Activated T-helper 1 cell treated with Interleukin-2 at 50 U/mL for 16 hours (primary cell): ENCODE results near the gene PPP2R2B.
"Not testable (repeated sequence)": the region's sequence is repeated elsewhere in the genome, so short reads cannot be mapped to it uniquely, and the experiment has no call there.

ENCODE experiments used
- DNase-seq: peaks from one replicate; pipeline ENCODE4 v3.0.0-alpha.2; 2020; ENCODE audit warnings: low read depth

PPP2R2B gene

DNA sequence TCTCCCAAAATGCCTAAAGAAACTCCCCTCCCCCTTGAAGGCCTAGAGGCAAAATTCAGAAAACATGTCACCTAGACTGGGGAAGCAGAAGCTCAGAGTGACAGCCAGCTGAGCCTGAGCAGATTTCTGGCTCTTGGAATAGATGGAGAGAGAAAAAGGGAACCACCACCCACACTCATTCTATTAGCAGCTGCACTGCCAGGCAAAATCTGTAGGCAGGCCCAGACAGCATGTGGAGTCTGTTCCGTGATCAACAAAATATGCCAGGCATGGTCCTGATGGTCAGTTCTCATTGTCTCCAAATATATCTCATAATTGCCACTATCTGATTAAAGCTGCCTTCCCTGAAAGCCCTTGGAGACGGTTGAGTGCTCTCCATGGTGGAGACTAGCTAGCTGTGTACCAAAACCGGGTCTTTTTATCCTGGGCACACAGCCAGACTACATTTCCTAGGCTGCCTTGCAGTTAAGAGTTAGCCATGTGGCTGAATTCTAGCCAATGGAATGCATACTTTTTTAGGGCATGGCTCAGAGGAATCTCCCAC lies 230.8 kb downstream of the PPP2R2B start:
- DNase-seq, result no peak

DNA sequence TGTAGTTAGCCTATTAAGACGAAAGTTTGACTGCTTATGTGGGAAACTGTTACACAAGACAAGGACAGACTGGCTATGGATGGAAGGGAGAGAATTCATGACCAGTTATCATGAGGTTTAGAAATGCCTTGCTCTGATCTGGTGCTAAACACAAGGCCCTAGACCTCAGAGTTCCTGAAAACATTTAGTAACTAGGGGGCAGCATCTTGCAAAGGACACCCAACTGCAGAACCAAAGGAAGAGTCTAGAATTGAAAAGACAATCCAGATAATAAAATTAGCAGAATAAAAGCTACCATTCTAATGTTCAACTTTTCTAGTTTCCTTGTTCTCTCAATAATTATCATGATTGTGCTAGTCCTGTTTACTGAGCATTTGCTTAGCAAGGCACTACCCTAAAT lies 232.1 kb downstream of the PPP2R2B start:
- no peak for DNase-seq

DNA sequence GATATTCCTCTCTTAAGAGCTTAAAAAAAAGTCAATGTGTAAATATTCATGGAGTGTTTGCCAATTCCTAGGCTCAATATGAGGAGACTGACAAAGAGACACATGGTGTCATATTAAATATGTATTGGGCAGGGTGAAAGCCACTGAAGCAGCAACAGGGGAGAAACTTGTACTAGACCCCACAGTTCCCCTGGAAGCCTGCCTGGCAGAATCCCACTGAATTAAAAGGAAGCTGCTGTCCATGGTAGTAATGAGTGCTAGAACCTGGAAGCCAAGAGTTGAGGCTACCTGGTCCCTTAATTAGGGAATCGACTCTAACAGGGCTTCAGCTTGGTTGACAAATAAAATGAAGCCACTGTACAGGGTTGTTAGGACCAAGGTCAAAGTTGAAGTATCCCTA lies 233.2 kb downstream of the PPP2R2B start:
- no peak for DNase-seq

DNA sequence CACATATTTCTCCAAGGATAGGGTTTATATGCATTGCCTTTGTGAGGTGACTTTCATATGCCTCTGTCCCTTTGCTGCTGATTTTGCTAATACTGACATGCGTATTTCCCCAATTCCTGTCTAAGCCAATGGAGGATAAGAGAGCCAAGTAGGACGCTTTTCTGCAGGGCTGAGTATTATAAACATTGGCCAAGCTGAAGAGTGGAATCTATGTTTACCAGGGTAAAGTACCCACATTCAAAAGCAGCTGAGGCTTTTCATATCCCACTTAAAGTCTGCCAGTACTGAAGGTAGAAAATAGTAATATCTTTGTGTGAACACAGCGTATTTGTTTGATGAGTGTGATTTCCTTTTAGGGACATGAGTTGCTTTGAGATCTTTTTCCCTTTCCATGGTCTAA lies 233.7 kb downstream of the PPP2R2B start:
- no peak for DNase-seq

DNA sequence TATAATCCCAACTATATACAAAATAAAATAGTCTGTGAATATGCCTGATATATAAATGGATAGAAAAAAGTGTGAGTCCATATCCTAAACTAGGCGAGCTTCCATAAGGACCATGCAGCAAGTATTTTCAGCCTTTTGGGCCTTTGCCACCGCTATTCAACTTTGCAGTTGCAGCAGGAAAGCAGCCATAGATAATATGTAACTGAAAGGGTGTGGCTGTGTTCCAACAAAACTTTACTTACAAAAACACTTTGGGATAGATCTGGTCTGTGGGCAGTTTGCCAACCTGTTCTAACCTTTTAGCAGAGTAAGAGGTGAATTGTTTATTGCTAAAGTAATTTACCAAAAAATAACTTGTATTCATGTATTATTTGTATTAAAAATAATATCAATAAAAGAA lies 234.8 kb downstream of the PPP2R2B start:
- no peak for DNase-seq

DNA sequence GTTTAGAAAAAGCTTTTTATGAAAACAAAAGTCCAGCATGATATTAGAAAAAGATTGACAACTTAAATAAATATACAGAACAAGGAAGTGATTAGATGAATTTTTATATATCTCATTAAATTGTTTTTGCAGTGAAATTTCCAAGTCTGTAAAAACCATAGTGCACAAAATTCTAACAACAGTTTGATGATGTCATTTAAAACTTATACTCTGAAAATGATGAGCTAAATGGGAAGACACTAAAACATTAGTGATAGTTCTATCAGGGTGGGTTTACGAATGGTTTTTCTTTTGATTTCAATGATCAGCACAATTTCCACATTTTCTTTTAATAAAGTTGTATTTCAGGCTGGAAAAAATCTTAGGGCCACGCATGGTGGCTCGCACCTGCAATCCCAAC lies 236.1 kb downstream of the PPP2R2B start:
- no peak for DNase-seq

DNA sequence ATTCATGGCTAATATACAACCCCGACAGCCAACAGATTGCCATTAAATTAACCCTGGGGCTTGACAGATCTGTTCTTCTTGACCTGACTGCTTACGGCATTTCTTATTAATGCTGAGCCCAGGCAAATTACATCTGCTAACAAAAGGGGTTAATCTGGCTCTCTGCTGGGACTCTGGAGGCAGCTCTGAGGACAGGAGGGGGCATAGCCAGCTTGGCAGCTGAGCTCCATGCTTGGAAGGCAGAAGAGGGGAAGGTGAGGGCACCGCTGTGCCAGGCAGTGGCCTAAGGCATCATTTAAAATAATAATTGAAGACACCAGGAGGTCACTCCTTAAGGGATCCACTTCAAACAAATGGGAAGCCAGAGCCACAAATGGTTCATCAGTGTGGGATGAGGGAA lies 236.6 kb downstream of the PPP2R2B start:
- DNase-seq, result no peak

DNA sequence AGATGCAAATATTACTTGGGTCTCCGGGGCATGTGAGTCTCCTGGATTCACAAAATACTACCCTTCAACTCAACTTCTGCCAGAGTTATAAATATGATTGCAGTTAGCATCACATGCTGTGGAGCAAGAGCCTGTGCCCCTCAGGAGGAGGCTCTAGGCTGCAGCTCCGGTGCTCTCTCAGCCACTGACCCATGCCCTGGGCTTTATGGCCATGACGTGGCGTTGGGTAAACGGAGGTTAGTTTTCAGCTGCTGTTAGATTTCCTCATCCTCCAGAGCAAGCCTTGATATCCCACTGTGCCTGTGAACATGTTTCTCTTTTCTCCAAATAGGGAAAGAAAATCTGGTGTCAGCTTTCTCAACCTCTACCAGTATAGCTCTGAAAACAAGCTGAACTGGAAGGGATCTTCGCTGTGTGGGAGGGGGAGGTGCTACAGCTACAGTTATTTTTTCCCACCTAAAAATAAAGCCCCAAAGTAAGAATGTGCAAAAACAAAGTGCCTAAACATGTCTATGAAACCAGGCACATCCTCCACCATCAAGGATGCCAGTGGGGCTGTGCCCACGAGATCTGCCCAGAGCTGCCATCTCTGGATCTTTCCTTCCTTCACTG lies 238.2 kb downstream of the PPP2R2B start:
- no peak for DNase-seq

DNA sequence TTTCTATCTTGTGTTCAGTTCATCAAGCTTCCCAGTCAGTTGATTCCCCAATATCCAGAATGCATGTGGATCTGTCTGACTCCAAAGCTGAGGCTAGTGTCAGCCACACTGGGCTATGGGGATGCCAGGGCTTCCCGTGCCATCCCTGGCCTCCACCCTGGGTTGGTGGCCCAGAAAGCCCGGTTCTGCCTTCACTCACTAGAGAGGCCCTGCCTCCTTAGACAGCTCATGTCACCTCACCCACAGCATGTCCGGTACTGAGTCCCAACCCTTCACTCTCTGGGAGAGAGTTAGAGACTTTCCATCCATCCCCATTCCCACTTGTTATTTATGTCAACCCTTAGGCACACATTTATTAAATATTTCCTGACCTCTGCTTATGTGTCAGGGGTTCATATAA lies 243.1 kb downstream of the PPP2R2B start:
- no peak for DNase-seq

DNA sequence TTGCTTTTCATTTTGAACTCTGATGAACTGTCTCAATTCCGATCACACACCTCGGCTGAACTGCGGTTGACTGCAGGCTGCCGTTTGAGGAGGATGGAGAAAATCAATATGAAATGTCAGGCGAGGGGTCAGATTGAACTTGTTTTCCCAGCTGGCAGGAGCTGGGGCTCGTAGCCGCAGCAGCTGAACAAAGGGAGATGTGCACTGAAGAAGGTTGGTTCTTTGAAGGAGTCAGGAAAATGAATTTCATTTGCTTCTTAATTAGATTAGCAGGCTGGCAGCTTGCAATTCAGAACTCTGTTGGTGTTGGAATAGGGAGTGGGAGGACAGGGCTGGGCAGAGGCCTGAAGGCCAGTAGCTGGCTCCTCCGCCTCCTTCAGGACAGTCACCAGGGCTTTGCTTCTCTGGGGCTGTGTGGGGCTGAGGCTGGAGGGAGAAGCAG lies 245.2 kb downstream of the PPP2R2B start:
- no peak for DNase-seq

DNA sequence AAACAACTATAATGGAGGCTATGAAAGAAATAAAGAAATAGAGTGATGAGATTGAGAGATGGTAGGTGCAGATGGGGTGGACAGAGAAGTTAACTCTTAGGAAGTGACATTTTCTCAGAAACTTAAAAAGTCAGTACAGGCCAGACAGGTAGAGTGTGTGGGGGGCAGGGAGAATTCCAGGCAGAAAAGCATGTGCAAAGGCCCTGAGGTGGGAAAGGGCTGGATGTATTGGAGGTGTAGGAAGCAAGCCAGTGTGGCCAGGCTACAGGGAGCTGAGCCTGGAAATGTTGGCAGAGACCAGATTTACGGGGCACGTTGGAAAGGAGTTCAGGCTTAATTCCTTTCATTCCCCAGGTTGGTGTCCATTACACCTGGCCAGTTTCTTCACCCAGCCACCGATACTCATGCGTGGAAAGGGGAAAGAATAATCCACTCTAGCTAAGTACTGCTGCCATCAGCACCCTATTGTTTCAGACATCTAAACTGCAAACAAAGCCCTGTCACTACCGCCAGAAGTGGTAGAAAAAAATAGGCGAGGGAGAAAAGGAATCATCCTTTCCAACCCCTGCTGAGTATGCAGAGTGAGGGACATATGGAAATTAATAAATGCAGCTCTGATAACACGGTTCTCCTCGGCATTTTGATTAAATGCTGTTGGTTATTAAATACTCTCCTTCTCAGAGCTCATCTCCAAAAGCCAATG lies 245.8 kb downstream of the PPP2R2B start:
- DNase-seq, result no peak

DNA sequence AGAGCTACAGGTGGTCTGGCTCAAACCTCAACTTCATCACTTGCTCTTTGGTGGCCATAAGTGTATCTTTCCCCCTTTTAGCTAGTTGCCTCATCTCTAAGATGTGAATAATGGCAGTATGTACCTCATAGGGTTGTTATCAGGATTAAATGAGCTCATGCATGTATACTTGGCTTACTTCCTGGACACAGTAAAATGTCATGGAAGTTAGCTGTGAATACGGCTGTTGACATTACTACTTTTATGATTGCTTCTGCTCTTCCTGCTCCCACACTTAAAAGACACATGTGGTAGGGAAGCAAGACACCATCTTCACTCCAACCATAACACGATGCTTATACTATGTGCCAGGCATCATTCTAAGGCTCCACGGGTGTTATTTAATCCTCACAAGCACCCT lies 248.1 kb downstream of the PPP2R2B start:
- DNase-seq, result no peak

DNA sequence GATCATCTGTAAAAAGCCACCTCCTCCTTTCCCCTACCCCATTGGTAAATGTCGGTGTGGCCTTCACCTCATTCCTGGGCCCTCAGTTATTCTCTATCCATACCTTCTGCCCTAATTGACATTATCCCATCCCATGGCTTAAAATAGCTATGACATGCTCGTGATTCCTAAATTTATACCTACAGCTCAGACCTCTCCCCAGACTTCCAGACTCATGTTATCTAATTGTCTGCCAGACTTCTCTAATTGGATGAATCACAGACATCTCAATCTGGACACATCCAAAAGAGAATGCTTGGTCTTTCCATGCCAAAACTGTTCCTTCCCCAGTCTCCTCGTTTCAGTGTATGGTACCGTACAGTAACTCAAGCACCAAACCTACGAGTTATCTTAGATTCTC lies 249.6 kb downstream of the PPP2R2B start:
- DNase-seq, result no peak

DNA sequence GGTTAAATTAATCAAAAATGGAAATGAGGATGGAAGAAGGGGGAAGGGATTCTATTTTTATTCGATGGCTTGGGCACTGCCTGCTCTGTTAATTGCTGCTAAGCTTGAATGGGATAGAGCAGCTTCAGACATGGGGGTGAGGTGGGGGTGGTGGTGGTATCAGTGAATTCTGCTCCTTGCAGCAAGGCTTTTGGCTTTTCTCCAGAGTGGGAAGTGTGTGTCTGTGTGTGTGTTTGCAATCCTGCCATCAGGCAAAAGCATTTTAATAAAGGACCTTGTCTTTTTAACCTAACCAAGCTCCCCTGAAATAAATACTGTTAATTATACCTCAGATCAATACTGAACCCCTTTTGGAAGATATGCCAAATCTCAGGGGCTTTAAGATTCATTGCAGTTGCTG lies 251.6 kb downstream of the PPP2R2B start:
- DNase-seq, result no peak

DNA sequence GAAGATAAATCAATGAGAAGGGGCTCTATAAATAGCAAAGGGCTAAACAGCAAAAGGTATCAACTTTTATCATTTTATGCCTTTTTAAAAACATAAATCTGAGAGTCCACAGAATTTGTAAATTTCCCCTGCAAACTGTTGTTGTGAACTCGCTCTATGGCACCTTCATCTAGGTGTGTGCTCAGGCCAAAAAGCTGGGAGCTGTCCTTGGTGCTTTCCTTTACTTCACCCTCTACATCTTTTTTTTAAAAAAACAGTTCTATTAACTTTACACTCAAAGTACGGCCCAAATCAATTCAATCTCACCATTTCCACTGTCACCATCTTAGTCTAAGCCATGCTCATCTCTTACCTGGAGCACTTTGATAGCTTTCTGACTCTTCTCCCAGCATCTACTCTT lies 254.4 kb downstream of the PPP2R2B start:
- DNase-seq, result no peak

DNA sequence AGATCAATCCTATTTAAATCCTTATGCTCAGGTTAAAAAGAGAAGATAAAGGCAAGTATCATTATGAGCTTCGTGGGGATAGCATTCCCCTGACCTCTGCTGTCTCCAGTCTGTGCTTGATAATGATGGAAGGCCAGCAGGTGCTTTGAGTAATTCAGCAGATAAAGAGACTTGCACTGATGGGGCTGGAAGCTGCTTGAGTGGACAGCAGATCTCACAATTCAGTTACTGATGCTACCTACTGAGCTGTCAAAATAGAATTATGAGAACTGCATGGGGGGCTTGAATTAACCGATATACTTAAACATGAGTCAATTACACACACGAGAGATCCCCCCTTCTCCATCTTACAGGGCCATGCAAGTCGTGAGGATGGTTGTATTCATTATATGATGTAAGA lies 254.9 kb downstream of the PPP2R2B start:
- DNase-seq, result no peak

DNA sequence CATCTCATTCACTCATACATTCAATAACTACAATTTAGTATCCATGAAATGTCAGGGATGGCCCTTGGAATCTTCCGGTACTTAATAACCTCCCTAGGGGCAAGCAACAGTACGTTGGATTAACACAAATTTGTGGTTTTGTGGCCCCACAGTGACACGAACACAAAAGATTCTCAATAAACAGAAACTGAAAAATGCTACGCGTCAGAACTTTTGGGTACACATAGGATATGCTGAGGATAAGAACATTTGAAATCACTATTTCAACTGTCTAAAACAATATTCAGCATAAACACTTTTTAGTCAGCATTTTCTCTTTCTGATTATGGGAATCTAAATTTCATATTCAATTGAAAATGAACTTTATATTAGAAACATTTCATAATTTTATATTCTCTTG lies 255.5 kb downstream of the PPP2R2B start:
- DNase-seq, result no peak

DNA sequence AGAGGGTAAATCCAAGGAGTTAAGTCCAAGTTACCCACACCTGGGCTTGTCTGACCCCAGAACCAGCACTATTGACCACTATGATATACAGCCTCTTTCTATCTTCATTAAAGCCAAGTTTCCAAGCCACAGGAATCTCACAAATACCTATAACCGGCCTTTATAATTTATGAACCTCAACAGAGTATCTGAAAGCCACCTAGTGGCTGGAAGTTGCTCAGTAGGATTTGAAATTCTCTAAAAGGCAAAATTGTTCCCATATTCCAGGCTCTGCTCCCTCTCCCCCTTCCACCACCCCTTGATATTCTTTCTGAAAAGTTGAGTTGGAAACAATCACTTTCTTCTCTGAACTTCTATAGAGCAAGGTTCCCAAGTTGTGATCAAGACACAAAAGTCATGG lies 256.2 kb downstream of the PPP2R2B start:
- no peak for DNase-seq

DNA sequence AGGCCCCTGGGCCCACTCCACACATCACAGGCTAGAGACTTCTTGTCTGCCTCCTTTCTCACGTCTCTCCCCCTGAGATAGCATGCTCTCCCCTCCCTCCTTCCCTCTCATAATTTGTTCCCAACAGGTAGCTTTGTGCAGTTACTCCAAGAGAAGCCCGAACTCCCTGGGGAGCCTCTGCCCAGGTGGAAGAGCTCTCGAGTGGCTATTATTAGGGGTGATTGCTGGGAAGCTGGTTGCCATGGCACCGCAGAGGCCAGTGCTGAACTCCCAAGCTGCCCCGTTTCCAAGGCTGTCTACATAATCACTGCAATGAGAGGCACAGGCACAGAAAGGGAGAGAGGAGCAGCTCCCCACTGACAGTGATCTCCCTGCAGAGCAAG lies 257.9 kb downstream of the PPP2R2B start:
- no peak for DNase-seq

DNA sequence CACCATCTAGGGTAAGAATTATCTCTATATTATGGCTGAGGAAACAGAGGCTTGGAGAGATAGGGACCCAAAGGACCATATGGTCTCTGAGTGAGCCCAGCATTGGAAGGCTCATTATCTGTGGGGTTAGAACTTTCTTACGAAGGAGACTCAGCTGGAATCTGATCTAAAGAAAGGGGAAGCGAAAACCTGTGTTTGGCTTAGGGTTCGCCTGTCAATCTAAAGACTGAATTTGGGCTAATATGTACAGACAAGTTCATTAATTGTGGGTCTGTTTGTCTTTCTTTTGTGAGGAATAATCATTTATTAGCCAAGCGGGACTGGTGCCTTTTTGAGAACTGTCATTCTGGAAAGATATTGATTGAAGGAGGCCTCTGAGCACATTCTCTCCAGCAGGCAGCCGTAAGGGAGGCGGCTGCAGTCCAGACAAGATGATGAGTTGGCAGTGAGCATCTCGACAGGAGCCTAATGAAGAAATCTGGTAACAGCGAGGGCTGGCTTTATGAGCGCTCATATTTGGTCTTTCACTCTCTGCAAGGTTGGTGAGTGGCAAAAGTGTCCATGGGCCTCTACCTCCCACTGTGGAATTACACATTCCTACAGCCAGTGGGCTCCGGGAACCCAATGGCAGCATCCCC lies 258.4 kb downstream of the PPP2R2B start:
- DNase-seq, result no peak

DNA sequence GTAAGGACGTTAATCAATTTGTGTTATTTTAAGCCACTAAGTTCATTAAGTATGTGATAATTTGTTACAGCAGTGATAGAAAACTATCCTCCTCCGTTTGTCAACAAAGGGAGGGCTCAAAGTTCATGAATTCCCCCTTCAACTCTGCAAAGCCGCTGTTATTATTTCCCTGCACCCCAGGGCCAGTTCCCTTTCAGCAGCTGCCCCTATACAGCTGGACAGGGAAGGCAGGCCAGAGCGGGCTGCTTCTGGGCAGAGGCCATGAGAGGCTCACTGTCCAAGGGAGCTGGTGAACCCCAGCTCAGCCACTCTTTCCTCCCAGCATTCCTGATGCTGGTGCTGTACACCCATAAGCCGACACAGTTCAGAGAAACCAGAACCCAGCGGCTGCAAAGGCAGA lies 260.1 kb downstream of the PPP2R2B start:
- DNase-seq, result no peak

DNA sequence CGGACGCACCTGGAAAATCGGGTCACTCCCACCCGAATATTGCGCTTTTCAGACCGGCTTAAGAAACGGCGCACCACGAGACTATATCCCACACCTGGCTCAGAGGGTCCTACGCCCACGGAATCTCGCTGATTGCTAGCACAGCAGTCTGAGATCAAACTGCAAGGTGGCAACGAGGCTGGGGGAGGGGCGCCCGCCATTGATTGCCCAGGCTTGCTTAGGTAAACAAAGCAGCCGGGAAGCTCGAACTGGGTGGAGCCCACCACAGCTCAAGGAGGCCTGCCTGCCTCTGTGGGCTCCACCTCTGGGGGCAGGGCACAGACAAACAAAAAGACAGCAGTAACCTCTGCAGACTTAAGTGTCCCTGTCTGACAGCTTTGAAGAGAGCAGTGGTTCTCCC lies 268.8 kb downstream of the PPP2R2B start:
- DNase-seq, result not testable (repeated sequence)

DNA sequence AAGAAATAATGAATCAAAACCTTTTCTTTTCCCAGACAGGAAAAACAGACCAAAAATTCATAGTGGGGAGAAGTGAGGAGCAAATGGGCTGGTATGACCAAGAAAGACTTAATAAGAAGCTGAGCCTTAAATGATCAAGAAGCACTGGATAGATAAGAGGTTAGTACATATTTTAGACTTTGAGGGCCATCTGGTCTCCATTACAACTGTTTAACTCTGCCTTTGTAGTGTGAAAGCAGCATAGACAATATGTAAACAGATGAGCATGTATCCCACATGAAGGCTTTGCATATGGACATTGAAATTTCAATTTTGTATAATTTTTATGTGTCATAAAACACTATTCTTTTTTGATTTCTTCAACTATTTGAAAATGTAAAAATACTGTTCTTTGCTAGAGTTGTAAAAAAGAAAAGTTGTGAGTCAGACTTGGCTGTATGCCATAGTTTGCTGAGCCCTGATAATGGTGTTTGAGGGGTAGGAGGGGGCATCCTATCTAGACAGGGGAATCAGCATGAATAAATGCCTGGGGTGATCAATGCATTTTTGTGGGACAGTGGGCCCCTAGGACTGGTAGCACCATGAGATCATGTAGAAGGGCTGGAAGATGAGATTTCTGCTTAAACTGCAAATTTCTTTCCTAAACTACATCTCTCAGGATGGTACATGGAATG lies 270.8 kb downstream of the PPP2R2B start:
- no peak for DNase-seq
